ENCODE measurements around the gene PLS1.
A peak's percentile ranks its signal among the peaks of the same experiment; 100 is the strongest.
"Not testable (repeated sequence)": the region's sequence is repeated elsewhere in the genome, so short reads cannot be mapped to it uniquely, and the experiment has no call there.

The PLS1 gene

GRCh38 chr3:142680710-142681109, 84.5 kb downstream of the PLS1 start:
- DNase-seq (ENCODE audit: low read depth in 1 of 2, low spot score in 1 of 2), result no peak

DNA sequence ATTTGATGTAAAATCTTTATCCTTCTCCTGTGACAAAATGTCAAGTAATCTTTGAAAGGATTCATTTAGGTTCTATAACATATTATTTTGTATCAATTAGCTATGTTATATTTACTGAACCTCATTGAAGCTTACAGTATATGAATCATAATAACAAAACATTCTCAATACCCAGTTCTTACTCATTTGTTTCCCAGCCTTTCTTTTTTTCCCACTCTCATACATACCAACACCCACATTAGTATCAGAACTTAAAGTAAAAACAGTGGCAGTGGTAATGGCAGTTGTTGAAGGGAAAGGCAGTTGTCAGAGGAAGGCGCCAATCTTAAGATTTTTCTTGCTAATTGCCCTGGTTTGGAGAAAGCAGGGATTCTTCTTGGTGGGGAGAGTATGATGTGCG, 94.4 kb downstream of the PLS1 start:
- DNase-seq (ENCODE audit: low read depth in 1 of 2, low spot score in 1 of 2), result no peak

DNA sequence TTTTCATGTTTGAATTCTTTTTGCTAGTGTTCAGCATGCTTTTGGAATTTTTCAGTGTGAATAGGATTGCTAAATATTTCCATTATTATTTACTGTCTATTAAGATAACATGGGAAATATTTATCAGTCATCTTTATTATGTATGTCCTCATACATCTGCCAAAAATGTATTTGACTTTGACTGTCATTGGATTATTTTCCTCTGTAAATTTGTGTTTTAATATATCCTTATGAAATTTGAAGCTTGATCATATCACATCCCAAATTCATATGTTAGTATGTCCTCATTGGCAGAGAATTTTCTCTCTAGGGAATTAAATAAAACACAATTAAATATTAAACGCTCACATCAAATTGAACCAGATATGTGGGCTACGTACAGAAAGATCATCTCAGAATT, 95.3 kb downstream of the PLS1 start:
- DNase-seq (ENCODE audit: low read depth in 1 of 2, low spot score in 1 of 2), result no peak

DNA sequence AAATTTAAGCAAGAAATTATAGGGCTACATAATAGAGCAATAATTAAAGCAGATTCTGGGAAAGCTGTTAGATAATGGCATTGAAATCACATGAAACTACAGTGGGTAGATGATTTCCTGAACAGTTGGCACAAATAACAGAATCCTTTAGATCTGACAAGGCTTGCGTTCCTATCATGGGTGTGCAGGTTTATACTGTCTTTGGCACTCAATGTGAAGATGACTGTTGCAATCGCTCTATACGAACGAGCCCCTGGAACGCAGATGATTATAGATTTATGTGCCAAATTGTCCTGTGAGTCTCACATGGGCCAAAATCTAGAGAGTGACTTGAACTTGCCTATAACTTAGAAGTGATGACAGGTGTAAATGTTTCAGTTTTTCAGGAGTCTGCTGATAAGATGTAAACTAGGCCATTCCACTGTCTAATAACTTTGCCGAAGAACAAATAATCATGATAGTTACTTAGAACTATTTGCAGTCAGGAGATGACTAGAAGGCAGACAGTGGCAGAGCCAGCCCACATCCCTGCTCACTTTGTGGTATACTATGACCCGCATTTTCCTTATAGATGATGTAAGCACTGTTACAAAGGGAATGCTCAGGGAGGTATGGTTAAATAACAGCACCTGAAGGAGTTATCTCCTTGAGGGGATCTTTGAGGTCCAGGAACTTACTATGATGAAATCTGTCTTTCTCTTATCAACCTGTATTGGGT, 97.1 kb downstream of the PLS1 start:
- no peak for DNase-seq (ENCODE audit: low read depth in 1 of 2, low spot score in 1 of 2)

DNA sequence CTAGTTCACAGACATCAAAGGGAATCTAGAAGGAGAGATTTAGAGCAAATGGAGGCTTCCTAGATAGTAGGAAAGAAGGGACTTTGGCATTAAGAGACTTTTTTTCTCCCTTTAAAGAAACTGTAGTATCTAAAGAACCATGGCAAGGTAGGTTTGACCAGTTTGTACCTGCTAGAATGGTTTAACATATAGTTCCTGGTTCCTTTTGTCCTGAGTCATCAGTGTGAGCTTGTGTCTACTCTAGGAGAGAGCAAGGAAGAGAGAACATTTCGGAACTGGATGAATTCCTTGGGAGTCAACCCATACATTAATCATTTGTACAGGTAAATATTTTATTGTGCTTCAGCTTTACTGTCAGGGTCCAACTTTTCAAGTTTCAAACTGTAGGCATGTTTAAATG, 98.0 kb downstream of the PLS1 start:
- no peak for DNase-seq (ENCODE audit: low read depth in 1 of 2, low spot score in 1 of 2)

DNA sequence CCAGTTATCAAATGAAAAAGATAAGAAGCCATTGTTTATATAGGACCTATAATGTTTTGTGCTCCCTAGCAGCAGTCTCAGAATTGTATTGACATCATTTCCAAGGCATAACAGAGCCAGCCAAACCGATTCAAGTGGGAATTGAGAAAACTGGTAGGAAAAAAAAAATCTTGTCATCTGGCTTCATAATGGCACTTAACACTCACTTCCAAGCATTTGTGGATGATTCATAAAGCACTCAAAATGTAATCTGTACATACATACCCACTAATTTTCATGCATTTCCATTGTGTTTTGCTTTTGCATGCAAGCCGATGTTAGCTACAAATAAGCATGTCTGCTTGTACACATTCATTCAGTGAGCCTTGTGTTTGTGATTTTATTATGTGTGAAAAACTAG, 109.0 kb downstream of the PLS1 start:
- no peak for DNase-seq (ENCODE audit: low read depth in 1 of 2, low spot score in 1 of 2)

DNA sequence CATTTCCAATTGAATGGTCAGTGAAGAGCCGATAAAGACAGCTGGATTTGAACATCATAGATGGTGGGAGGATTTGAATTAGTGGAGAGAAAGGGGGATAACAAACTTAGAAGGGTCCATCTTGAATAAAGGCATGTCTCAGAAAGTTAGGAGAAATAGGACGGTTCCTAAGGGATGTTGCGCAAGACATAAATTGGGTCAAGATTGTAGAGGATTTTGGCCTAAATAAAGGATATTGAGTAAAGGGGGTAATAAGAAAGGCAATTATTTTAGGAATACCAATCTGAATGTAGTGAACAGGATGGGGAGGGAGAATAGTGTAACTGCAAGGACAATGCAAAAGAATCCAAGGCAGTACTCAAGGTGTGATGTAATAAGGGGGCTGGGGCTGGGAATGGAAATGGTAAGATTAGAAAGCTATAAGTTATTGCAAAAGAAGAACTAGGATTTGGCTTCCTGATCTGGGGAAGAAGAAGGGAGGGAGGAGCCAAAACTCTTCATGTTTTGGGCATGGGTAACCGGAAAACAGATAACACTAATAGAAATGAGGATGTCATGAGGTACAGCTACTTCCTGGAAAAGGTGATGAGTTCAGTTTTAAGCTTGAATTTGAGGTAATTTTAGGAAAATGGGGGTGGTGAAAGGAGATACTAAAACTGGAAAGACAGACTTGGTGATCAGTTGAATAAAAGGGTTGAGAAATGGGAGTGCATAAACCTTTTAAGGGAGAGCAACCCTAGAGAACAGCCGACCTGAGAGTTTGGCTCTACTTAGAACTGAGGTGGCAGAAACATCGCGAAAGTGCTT, 110.3 kb downstream of the PLS1 start:
- no peak for DNase-seq (ENCODE audit: low read depth in 1 of 2, low spot score in 1 of 2)

- DNase-seq (ENCODE audit: low read depth in 1 of 2, low spot score in 1 of 2), result no peak
Measured at GRCh38 chr3:142709207-142709606, 113.0 kb downstream of the PLS1 start.

DNA sequence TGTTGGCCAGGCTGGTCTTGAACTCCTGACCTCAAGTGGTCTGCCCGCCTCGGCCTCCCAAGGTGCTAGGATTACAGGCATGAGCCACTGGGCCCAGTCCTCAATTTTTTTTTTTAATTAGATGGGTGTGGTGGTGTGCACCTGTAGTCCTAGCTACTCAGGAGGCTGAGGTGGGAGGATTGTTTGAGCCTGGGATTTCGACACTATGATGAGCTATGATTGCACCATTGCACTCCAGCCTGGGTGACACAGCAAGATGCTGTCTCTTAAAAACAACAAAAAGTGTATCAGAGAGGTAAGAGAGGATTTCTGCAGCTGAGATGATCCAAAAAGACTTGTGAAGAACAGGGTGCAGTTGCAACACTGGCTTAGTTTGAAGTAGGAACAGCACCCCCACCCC, 118.7 kb downstream of the PLS1 start:
- DNase-seq (ENCODE audit: low read depth in 1 of 2, low spot score in 1 of 2), result not testable (repeated sequence)

GRCh38 chr3:142716102-142716501, 119.9 kb downstream of the PLS1 start:
- DNase-seq (ENCODE audit: low read depth in 1 of 2, low spot score in 1 of 2), result no peak

- no peak for DNase-seq (ENCODE audit: low read depth in 1 of 2, low spot score in 1 of 2)
Measured at GRCh38 chr3:142723665-142723967, 127.4 kb downstream of the PLS1 start.

GRCh38 chr3:142723968-142724681, 127.9 kb downstream of the PLS1 start, which contains the start of gene TRPC1:
Gene TRPC1, plus strand, starts transcription at chr3:142724034. Its CDS starts 526 bp downstream, at chr3:142724560.
- DNase-seq (ENCODE audit: low read depth in 1 of 2, low spot score in 1 of 2), result peak; percentile 47 to 48

- peak in 1 of 2 donors; percentile 0 for DNase-seq (ENCODE audit: low read depth in 1 of 2, low spot score in 1 of 2)
Measured at GRCh38 chr3:142724682-142725356, 128.6 kb downstream of the PLS1 start.

DNA sequence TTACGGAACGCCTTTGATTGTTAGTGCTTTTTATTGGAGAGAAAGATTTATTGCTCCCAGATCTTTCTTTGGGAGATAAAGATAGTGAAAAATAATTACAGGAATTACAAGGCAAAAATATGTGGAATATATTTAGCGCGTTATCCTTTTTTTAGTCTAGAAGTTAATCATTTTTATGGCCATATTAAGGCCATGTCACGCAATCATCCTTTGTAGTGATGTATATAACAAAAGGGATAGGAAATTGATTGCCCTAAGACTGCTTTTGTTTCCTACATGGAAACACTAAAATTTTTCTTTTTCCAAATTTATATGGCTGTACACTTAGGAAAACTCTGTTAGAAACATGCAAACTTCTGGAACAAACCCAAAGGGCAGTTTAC, 129.2 kb downstream of the PLS1 start:
- DNase-seq (ENCODE audit: low read depth in 1 of 2, low spot score in 1 of 2), result no peak

- no peak for DNase-seq (ENCODE audit: low read depth in 1 of 2, low spot score in 1 of 2)
Measured at GRCh38 chr3:142726017-142726416, 129.8 kb downstream of the PLS1 start.

DNA sequence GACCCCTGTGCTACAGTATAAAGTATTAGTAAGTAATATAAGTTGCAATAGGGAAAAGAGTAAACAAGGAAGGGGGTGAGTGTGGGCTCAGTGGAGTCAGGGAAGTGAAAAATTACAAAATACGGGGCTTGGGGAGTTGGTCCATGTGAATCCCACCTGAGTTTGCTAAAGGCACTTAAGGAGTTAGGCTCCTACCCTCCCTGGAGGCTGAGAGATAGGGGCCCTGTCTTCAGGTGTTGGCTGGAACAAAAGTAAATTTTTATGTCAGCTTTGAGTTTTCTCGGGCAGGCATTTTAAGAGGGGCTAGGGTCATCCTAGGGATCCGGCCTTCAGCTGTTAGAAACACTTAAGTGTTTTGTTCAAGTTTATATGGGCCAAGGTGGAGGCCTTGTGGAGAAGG, 135.9 kb downstream of the PLS1 start:
- DNase-seq (ENCODE audit: low read depth in 1 of 2, low spot score in 1 of 2), result no peak

DNA sequence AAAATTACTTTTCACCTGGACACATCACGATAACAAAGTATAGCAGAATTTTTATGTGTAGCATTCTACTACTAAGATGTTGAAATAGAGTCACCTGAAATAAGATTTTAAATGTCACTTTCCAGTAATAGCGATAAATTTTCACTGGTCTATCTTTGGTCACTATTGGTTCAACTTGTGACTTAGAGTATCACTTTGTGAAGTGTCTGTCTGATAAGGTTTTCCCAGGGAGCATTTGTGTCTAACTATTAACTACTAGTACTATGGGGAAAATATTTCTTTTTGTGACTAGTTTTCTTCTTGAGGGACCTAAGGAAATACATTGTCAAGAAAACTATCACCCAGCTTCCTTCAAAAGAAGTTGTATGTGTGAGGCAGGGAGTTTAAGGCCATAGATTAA, 138.6 kb downstream of the PLS1 start:
- no peak for DNase-seq (ENCODE audit: low read depth in 1 of 2, low spot score in 1 of 2)

DNA sequence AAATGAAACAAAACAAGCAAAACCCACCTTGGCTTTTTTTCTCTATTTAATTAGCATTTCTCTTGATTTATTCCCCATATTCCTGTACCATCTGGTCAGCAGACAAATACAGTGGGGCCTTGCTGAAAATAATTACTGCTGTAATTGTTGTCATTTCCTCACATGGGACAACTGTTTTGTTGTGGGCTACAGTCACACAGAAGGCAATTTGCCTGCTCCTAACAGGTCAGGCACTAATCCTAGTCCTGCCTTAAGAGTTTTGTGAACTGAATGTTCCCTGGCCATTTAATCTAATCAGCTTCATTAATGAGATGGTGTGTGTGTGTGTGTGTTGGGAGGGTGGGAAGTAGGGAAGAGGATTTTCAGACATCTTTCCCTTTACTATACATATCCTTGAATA, 139.3 kb downstream of the PLS1 start:
- no peak for DNase-seq (ENCODE audit: low read depth in 1 of 2, low spot score in 1 of 2)

GRCh38 chr3:142738396-142738795, 142.2 kb downstream of the PLS1 start:
- no peak for DNase-seq (ENCODE audit: low read depth in 1 of 2, low spot score in 1 of 2)

GRCh38 chr3:142746646-142747045, 150.5 kb downstream of the PLS1 start:
- no peak for DNase-seq (ENCODE audit: low read depth in 1 of 2, low spot score in 1 of 2)

- not testable (repeated sequence) for DNase-seq (ENCODE audit: low read depth in 1 of 2, low spot score in 1 of 2)
Measured at GRCh38 chr3:142750531-142750930, 154.3 kb downstream of the PLS1 start.

- DNase-seq (ENCODE audit: low read depth in 1 of 2, low spot score in 1 of 2), result not testable (repeated sequence)
Measured at GRCh38 chr3:142752605-142753004, 156.4 kb downstream of the PLS1 start.
